GM21528 (cell line): ENCODE results near the gene AKAP6.

Experiments used
- ATAC-seq: cut with Tn5 transposase; IDR thresholded peaks from one replicate; pipeline ENCODE4 v1.9.1; 2021; ENCODE audit warnings: mild to moderate bottlenecking, moderate library complexity; ENCODE audit not compliant: unreplicated experiment, low FRiP score

The AKAP6 gene

DNA sequence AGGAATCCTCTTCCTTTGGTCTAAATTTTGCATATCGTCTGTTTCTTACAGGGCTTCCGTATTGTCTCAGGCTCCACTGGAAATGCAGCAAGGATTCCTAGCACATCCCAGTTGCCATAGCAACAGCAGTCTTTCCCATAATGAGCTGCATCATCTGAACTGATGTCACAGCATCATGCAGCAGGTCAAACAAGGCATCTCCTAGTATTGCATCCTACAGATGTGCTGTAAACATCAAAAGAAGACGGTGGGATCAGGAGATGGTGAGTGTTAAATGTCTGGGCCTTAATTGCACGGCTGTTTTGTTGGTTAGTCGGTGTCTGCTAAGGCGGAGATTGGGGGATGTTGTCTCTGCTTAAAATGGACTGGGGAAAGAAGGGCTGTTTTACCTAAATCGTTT lies at the start of gene AKAP6:
Gene AKAP6, plus strand, starts transcription at position 153 of the 400 bp plus-strand sequence. CDS start 104,196 bp downstream, outside the sequence.
- no peak for ATAC-seq

GRCh38 chr14:32286602-32287001 lies 42.5 kb upstream of the AKAP6 start:
- no peak for ATAC-seq

GRCh38 chr14:32296366-32296765 lies 32.7 kb upstream of the AKAP6 start:
- ATAC-seq = no peak

DNA sequence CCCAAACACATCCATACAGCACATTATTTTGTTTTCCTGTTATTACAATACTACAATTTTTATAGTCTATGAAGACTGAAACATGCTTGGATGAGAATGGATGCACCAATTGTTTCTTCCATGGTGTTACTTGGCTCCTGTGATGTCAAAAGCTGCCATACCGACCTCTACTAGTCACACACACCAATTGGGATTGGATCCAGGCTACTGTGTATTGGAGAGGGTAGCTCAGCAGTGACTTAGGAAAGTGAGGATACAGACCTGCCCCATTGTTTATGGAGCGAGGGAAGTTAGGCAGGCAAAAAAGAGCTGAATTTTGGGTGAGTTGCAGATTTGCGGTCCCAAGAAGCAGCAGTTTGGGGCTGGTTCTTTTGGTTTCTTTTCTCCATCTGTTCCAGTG lies 30.8 kb upstream of the AKAP6 start:
- no peak for ATAC-seq

DNA sequence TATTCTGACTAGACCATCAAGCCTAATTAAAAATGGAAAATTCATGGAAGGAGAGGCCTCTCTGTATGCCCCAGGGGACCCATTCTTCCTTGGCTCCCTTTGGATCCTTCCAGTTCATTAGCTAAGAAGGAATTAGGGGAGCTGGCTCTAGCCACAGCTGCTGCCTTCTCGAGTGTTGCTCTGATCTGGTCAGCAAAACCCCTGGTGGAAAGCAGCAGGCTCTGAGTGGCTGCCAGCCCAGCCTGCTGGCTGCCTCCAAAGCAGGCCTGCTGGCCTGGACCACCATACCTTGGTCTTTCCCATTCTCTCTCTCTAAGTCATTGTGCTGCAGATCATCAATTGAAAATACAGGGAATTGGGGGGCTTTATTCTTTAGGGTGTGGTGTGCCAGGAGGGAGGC lies 29.0 kb upstream of the AKAP6 start:
- no peak for ATAC-seq

GRCh38 chr14:32303865-32304264 lies 25.2 kb upstream of the AKAP6 start:
- ATAC-seq = no peak

GRCh38 chr14:32304296-32304695 lies 24.8 kb upstream of the AKAP6 start:
- ATAC-seq = no peak

GRCh38 chr14:32306549-32306948 lies 22.5 kb upstream of the AKAP6 start:
- no peak for ATAC-seq

DNA sequence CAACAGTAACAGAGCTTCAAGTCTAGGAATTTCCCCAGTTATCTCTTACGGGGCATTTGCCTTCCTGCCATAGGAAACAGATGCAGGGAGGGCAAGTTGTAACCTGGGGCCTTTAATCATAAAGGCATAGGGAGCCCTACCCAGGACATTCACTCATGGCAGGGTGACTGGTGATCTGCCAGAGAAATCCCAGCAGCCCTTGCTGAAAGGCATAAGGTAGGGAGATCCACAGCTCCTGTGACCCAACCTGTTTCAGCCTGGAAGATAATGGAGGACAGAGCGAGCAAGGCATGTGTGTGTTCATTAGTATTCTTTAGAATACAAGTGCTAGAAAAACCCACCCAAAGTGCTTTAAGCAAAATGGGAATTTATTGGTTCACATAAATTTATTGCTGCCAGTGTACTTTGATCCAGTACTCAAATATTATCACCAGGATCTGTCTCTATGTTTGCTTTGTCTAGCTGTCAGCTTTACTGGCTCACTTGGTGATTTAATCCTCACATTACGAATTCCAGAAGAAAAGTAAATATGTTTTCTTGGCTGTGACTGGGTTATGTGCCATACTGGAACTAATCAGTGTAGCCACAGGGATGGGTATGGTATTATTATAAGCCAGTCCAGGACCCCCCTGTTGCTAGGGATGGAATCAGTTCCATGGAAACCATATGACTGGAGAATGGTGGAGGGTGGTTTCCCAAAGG lies 21.1 kb upstream of the AKAP6 start:
- no peak for ATAC-seq

DNA sequence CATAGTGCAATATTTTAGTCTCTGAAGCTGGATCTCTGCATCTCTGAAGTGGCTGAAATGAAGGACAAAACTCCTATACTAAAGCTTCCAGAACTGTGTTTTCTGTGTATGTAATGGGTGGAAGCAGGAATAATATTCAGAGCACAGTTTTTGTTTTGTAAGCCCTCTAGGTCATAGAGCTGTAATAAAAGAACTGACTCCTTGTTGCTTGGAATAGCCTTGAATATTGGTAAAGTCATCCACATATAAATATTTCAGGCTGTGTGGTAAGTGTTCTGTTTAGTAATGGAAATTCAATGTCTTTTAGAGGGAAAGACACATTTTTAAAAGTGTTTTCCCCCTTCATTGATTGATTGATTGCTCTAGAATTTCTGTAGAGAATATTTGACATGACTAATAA lies 18.2 kb upstream of the AKAP6 start:
- no peak for ATAC-seq

DNA sequence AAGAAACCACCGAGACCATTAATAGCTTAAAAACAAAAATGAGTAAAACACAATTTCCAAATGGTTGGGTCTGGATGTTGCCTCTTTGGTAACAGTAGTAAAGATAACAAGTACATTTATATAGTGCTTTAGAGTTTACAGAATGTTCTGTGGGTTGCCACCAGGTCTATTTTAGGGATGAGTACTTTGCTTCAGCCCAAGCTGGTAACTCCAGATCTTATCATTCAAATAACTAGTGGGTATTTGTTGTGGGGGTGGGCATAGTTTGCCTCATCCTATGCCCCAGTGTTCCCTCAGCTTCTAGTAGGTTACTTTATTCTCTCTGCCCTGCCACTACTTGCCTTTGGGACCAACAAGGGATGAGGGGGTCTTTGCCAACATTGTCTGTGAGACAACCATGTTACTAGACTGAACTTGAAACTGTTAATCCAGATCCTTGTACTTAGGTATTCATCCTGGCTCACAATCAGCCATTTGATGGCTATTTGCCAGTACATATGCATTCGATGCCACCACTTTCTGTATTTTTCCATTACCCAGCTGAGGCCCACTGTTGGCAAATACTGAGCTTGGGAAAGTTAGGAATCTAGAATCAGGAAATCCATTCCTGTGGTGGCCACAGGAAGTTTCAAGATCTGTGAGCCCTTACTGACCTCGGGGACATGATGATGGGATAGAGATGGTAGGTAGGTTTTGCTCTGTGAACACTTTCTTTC lies 17.6 kb upstream of the AKAP6 start:
- ATAC-seq = no peak

- no peak for ATAC-seq
Observed at GRCh38 chr14:32312010-32312331, 17.1 kb upstream of the AKAP6 start.

- ATAC-seq = no peak
Observed at GRCh38 chr14:32313844-32314376, 15.2 kb upstream of the AKAP6 start.

DNA sequence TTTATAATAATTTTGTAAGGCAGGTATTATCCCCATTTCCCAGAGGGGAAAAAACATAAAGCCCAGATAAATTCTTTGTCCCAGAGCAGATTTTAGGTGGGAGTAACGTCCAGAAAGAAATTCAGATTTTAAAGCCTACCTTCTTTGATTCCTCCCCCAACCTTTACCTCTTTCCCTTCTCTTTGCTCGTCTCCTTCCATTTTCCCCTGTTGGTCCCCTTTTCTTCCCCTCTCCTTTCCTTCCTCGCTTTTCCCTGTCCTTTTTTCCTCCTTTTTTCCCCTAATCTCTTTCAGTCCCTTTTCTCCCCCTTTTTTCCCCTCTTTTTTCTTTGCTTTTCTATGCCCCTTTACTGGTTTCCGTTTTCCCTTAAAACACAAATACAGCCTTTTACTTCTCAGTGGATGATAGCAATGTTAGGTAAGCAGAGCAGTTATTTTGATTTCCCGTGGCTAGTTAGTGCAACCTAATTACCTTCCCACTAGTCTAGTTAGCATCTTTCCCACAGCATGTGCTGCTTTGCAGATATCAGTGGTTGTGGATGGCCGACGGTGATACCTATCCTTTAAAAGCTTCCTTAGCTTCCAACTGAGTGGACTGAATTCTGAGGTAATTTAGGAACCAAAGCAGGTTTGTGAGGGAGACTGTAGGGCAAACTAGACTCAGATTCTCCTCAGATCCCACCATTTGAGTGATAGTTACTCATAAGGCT lies 10.9 kb upstream of the AKAP6 start:
- ATAC-seq = no peak

- no peak for ATAC-seq
Observed at GRCh38 chr14:32319368-32320049, 9.6 kb upstream of the AKAP6 start.

DNA sequence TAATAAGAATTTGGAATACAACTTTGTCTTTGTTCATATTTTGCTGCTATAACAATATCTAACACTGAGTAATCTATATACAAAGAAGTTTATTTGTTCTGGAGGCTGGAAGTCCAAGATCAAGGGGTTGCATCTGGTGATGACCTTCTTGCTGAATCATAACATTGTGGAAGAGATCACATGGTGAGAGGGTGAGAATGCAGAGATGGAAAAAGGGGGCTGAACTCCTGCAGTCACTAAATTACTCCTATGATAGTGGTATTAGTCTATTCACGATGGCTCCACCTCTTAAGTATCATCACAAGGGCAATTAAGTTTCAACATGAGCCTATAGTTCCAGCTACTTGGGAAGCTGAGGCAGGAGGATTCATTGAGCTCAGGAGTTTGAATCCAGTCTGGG lies 4.5 kb upstream of the AKAP6 start:
- ATAC-seq = no peak

GRCh38 chr14:32327255-32327961 lies 1.7 kb upstream of the AKAP6 start:
- no peak for ATAC-seq

DNA sequence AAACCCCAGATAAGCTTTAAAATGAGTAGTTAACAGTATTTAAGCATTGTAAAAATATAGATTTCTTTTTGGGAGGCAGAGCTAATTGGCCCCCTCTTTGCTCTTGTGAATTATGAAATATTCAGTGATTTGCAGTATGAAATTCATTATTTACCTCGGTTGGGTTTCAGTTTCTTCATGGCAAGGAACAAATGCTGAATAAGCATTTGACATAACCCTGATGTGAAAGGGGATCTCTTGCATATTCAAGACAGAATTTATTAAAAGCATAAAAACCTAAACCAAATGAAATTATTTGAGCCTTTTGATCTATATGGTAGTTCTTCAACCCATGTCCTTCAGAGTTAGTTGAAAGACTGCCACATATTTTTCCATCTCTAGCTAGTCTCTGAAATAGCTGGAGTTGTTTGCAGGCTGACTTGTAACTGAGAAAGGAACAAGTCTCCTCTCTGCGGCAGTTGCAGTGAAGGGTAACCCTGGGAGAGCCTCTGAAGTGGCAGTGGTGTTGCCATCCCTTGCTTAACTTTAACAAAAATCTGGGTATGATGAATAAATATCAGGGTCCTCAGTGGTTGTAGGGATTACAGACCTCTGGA lies 690 bp downstream of the AKAP6 start:
- ATAC-seq = no peak

- ATAC-seq = no peak
Observed at GRCh38 chr14:32330351-32331111, 1.4 kb downstream of the AKAP6 start.
